HepG2 (cell line): Measurements from ENCODE around the gene TCF12. TPM values are rescaled to one million over a fixed set of nuclear protein-coding genes. Genes with fewer than 3 reads are reported as not detected.

Experiments
- ATAC-seq: fragments of 200-7000 bp; cut with Tn5 transposase; 3 replicates; pipeline ENCODE4 v1.9.1; 2020; ENCODE audit warnings: mild to moderate bottlenecking, moderate library complexity
- BruUV-seq: library from RNA; stranded (reverse); fragments of 400-500 nt; replicated peaks from 2 replicates; lab custom pipeline; 2021; lab: Mats Ljungman, UMichigan
- CTCF ChIA-PET: fragments of 300-600 bp; formaldehyde crosslinking; extraction: SDS; loops from one replicate; lab custom pipeline; 2021; ENCODE audit warnings: low total read pairs, inconsistent platforms, low intra/inter-chr PET ratio; lab: Yijun Ruan, JAX
- POLR2A ChIA-PET: fragments of 350-600 bp; sonication (Branson Sonifier 250); formaldehyde crosslinking; loops from one replicate; lab custom pipeline; 2020; ENCODE audit warnings: antibody characterized with exemption, inconsistent platforms; lab: Yijun Ruan, JAX
- DNase-seq: peaks from one replicate; pipeline ENCODE4 v3.0.0-alpha.2; 2015; ENCODE audit warnings: low spot score
- FAIRE-seq: peaks from 3 replicates; lab custom pipeline; 2011; peaks lifted over from hg19 to GRCh38; lab: Jason Lieb, UNC
- H2AFZ ChIP-seq: one replicate; pipeline ENCODE4 v1.6.1; 2011; ENCODE audit warnings: low read length, inconsistent platforms
- H3K27ac ChIP-seq: fragments of 300-600 bp; 3 replicates; pipeline ENCODE4 v1.8.0; 2011; ENCODE audit warnings: mixed run types, mild to moderate bottlenecking, mixed read lengths, low read length, inconsistent platforms; ENCODE audit not compliant: insufficient read depth; ENCODE audit errors: extremely low read length
- H3K27me3 ChIP-seq, 2 experiments: fragments of 200-600 bp in 1 of 2; 2 replicates in 1 of 2; 3 replicates in 1 of 2; pipeline versions ENCODE4 v1.6.0 to v1.8.0; 2011; ENCODE audit warnings: low read length in 2 of 2, mild to moderate bottlenecking in 2 of 2, moderate library complexity in 2 of 2, inconsistent platforms in 1 of 2; ENCODE audit not compliant: insufficient read depth in 2 of 2, control insufficient read depth in 1 of 2
- H3K36me3 ChIP-seq, 2 experiments: fragments of 200-600 bp in 1 of 2; replicated peaks in 1 of 2; 2 replicates in 1 of 2; 3 replicates in 1 of 2; pipeline versions ENCODE4 v1.5.1 to v1.8.0; 2011; ENCODE audit warnings: low read length in 2 of 2, inconsistent platforms in 1 of 2; ENCODE audit not compliant: insufficient read depth in 2 of 2, control insufficient read depth in 1 of 2
- H3K4me1 ChIP-seq: 2 replicates; pipeline ENCODE4 v1.5.1; 2012; ENCODE audit warnings: low read length, inconsistent platforms; ENCODE audit not compliant: insufficient read depth
- H3K4me2 ChIP-seq: 2 replicates; pipeline ENCODE4 v1.6.0; 2011; ENCODE audit warnings: low read depth, low read length, inconsistent platforms
- H3K4me3 ChIP-seq, 3 experiments: fragments of 200-600 bp in 1 of 3; sonication (generic), shearing (Covaris generic) in 1 of 3; replicated peaks in 1 of 3; 2 replicates each; pipeline ENCODE4 v1.5.1; 2011 to 2016; ENCODE audit warnings: low read length in 3 of 3, inconsistent platforms in 2 of 3, low read depth in 2 of 3, mild to moderate bottlenecking in 2 of 3, control low read depth in 1 of 3, mixed read lengths in 1 of 3; ENCODE audit not compliant: insufficient read depth in 1 of 3
- H3K79me2 ChIP-seq: one replicate; pipeline ENCODE4 v1.6.1; 2011; ENCODE audit warnings: low read length, inconsistent platforms; ENCODE audit not compliant: insufficient read depth
- H3K9ac ChIP-seq: 2 replicates; pipeline ENCODE4 v1.6.0; 2011; ENCODE audit warnings: mild to moderate bottlenecking, low read depth, low read length, inconsistent platforms; ENCODE audit not compliant: insufficient read depth
- H3K9me3 ChIP-seq: 2 replicates; pipeline ENCODE4 v1.5.1; 2012; ENCODE audit warnings: mild to moderate bottlenecking, low read length
- H4K20me1 ChIP-seq: 2 replicates; pipeline ENCODE4 v1.6.0; 2011; ENCODE audit warnings: inconsistent platforms, mild to moderate bottlenecking, low read length, moderate library complexity; ENCODE audit not compliant: insufficient read depth
- ELF3 ChIP-seq: IDR thresholded peaks from 2 replicates; pipeline ENCODE4 v1.6.1; 2016; ENCODE audit warnings: missing genetic modification reagents, missing compliant biosample characterization
- KDM6A ChIP-seq: IDR thresholded peaks from 2 replicates; pipeline ENCODE4 v1.6.1; 2016; ENCODE audit warnings: low read depth
- KLF6 ChIP-seq: IDR thresholded peaks from 2 replicates; pipeline ENCODE4 v1.8.0; 2016; ENCODE audit warnings: missing biosample characterization, missing genetic modification reagents
- PAF1 ChIP-seq: IDR thresholded peaks from 2 replicates; pipeline ENCODE4 v1.6.1; 2016; ENCODE audit warnings: missing genetic modification reagents, missing compliant biosample characterization
- RAD21 ChIP-seq: fragments of 450-650 bp; formaldehyde crosslinking; IDR thresholded peaks from 2 replicates; pipeline ENCODE4 v1.5.0; 2020; ENCODE audit warnings: mild to moderate bottlenecking
- RBAK ChIP-seq: sonication (generic); formaldehyde crosslinking; IDR thresholded peaks from 2 replicates; pipeline ENCODE4 v1.5.1; 2020; ENCODE audit warnings: mild to moderate bottlenecking, missing genetic modification reagents
- RNF2 ChIP-seq: fragments of 450-650 bp; conservative IDR thresholded peaks from 2 replicates; pipeline ENCODE4 v1.6.1; 2016; ENCODE audit warnings: low read depth
- SALL1 ChIP-seq: sonication (generic); formaldehyde crosslinking; IDR thresholded peaks from 2 replicates; pipeline ENCODE4 v1.8.0; 2022; ENCODE audit warnings: mild to moderate bottlenecking, missing genetic modification reagents
- SAP130 ChIP-seq: IDR thresholded peaks from 2 replicates; pipeline ENCODE4 v1.6.1; 2016; ENCODE audit warnings: low read depth
- SMC3 ChIP-seq: IDR thresholded peaks from 2 replicates; pipeline ENCODE4 v1.6.1; 2011; ENCODE audit warnings: low read length, improper control_type of control experiment
- STAG1 ChIP-seq: sonication (generic); formaldehyde crosslinking; IDR thresholded peaks from 2 replicates; pipeline ENCODE4 v1.4.0; 2020; ENCODE audit warnings: missing genetic modification reagents
- ZNF3 ChIP-seq: IDR thresholded peaks from 2 replicates; pipeline ENCODE4 v1.7.0; 2017; ENCODE audit warnings: inconsistent platforms
- ZNF432 ChIP-seq: sonication (generic); formaldehyde crosslinking; IDR thresholded peaks from 2 replicates; pipeline ENCODE4 v1.5.0; 2020; ENCODE audit warnings: missing genetic modification reagents, mild to moderate bottlenecking, borderline replicate concordance
- ZNF549 ChIP-seq: sonication (generic); formaldehyde crosslinking; IDR thresholded peaks from 2 replicates; pipeline ENCODE4 v1.5.0; 2020; ENCODE audit warnings: missing genetic modification reagents
- ZNF670 ChIP-seq: sonication (generic); formaldehyde crosslinking; IDR thresholded peaks from 2 replicates; pipeline ENCODE4 v1.8.0; 2022; ENCODE audit warnings: mild to moderate bottlenecking, missing genetic modification reagents, borderline replicate concordance
- ZNF674 ChIP-seq: sonication (generic); formaldehyde crosslinking; IDR thresholded peaks from 2 replicates; pipeline ENCODE4 v1.5.0; 2020; ENCODE audit warnings: low read depth, mild to moderate bottlenecking, missing genetic modification reagents
- WGBS: methylation state at CpG from one replicate; pipeline ENCODE4 v1.1.6; 2017; ENCODE audit warnings: low lambda C conversion rate; 5-methylcytosine and 5-hydroxymethylcytosine counted together
- in situ Hi-C: cut with HindIII; loops from 2 replicates; pipeline ENCODE4 v1.10.0; 2017; ENCODE audit warnings: low pct_unique_long_range_greater_than_20kb; ENCODE audit not compliant: extremely low pct_ligation_motif_present
- intact Hi-C: fragments of 100-400 bp; cut with micrococcal nuclease; formaldehyde crosslinking; loops from one replicate; pipeline ENCODE4 v1.10.0; 2022; ENCODE audit not compliant: unreplicated experiment
- polyA plus RNA-seq, 8 experiments: library from polyadenylated mRNA; depleted of rRNA in 3 of 8; stranded (reverse) in 7 of 8; unstranded in 1 of 8; fragments of >200 nt; fragmentation: Illumina TruSeq in 4 of 8; extraction: Trizol in 4 of 8; gene quantifications; 2 replicates each; pipeline versions ENCODE4 v1.2.1 to v1.2.3, GENCODE V29; 2011 to 2016; ENCODE audit warnings: low read depth in 4 of 8, missing spikeins in 1 of 8, mixed read lengths in 1 of 8; ENCODE audit not compliant: insufficient read depth in 1 of 8
- total RNA-seq, 5 experiments: library from RNA; depleted of rRNA; stranded (reverse); fragments of >200 nt; fragmentation: Illumina TruSeq; extraction: Trizol; gene quantifications; 2 replicates each; pipeline ENCODE4 v1.2.3, GENCODE V29; 2016; ENCODE audit warnings: low read depth in 1 of 5
- TF ChIP-seq, protein P1 (sequence below): sonication (generic); formaldehyde crosslinking; IDR thresholded peaks from 2 replicates; pipeline ENCODE4 v1.5.0; 2020; ENCODE audit warnings: missing genetic modification reagents
- TF ChIP-seq, protein P2 (sequence below): sonication (generic); formaldehyde crosslinking; IDR thresholded peaks from 2 replicates; pipeline ENCODE4 v1.5.1; 2020; ENCODE audit warnings: mild to moderate bottlenecking, missing genetic modification reagents, moderate library complexity
- TF ChIP-seq, protein P3 (sequence below): sonication (generic); formaldehyde crosslinking; IDR thresholded peaks from 2 replicates; pipeline ENCODE4 v1.4.0; 2020; ENCODE audit warnings: missing genetic modification reagents
- TF ChIP-seq, protein P4 (sequence below): sonication (generic); formaldehyde crosslinking; IDR thresholded peaks from 2 replicates; pipeline ENCODE4 v1.5.0; 2020; ENCODE audit warnings: mild to moderate bottlenecking, missing genetic modification reagents, moderate library complexity

The TCF12 gene
- total and polyA plus RNA-seq, 2 of the 13 experiments (the other 11 are each of a cell fraction or from before 2014, with no cell fraction given): 48.6 to 51.1 TPM

DNA sequence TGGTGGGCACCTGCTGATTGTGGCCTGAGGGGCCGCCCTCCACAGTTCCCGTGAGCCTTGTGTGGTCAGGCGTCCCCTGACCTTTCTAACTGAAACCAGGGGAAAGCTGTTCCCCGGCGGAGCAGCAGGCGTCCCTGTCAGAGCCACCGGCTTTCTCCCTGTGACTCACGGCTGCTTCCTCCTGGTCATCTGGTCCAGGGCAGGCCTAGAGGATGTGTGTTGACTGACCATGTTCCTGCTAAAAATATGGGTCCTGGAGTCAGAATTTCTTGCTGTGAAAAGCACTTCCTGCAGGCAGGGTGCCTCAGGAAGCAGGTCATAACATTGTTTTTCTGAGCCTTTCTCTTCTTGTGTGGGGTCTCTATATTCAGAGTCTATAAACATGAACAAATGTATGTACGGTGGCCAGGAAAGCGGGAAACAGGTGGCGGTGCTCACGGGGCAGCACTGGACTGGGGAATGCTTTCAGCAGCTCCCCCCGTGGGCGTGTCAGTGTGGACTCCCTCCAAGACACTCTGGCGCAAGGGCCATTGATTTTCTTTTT is 419.5 kb downstream of the TCF12 start:
- in situ Hi-C loops (no loop called here), intact Hi-C loops (loop anchor here (10.0 kb wide), 1 partner anchor 193 kb away; no protein-coding TSS in a partner anchor)
- no peak overlapping the region for H3K27ac ChIP-seq
- ChIA-PET CTCF (interaction anchor here (0.6 to 1.2 kb wide), 2 partner anchors 192 to 489 kb away, joined by 3 read pairs; no protein-coding TSS in a partner anchor), POLR2A (no interaction called here)
- peak; percentile 58 for DNase-seq
- peaks cover 32% of the 10 kb centered on the region; the same call in 1 of the 2 replicates for H3K4me1 ChIP-seq
- peak overlapping the region; percentile 65 for H3K4me2 ChIP-seq
- peak overlapping the region in 1 of 3 experiments; percentile 42; a peak in 1 of 6 replicates for H3K4me3 ChIP-seq
- ATAC-seq: peak; percentile 95
- no peaks in the 10 kb centered on the region for H3K79me2 ChIP-seq
- no peak for FAIRE-seq
- no peaks in the 10 kb centered on the region for H3K36me3 ChIP-seq
- WGBS: 20% methylated on average over 7 of the region's 15 CpGs
- H3K9ac ChIP-seq: no peak overlapping the region
- H3K27me3 ChIP-seq: peaks cover 3 to 34% of the 10 kb centered on the region in 2 experiments
- no peaks in the 10 kb centered on the region for H4K20me1 ChIP-seq
- no peak overlapping the region for H2AFZ ChIP-seq
- H3K9me3 ChIP-seq: no peaks in the 10 kb centered on the region
- no TSS peak for BruUV-seq
- TF ChIP-seq SALL1 (CRISPR knock-in tag) (0 out of 2 replicates have a peak, but pooled peaks have one; percentile 16), ZNF549 (no peak), RNF2 (no peak), ZNF432 (no peak), RBAK (CRISPR knock-in tag) (peak; percentile 34; the same call in 1 of the 2 replicates), ZNF670 (no peak), ELF3 (peak; percentile 23; the same call in 1 of the 2 replicates), ZNF674 (CRISPR knock-in tag) (no peak), SMC3 (0 out of 2 replicates have a peak, but pooled peaks have one; percentile 11), PAF1 (CRISPR knock-in tag) (no peak), SAP130 (CRISPR knock-in tag) (peak; percentile 29), KDM6A (CRISPR knock-in tag) (no peak), KLF6 (no peak), ZNF3 (CRISPR knock-in tag) (peak; percentile 43; the same call in 1 of the 2 replicates), RAD21 (peak; percentile 56; the same call in 1 of the 2 replicates), STAG1 (CRISPR knock-in tag) (peak; percentile 62)
- TF ChIP-seq, protein P1, sequence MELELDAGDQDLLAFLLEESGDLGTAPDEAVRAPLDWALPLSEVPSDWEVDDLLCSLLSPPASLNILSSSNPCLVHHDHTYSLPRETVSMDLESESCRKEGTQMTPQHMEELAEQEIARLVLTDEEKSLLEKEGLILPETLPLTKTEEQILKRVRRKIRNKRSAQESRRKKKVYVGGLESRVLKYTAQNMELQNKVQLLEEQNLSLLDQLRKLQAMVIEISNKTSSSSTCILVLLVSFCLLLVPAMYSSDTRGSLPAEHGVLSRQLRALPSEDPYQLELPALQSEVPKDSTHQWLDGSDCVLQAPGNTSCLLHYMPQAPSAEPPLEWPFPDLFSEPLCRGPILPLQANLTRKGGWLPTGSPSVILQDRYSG (CRISPR knock-in tag): no peak
- TF ChIP-seq, protein P2, sequence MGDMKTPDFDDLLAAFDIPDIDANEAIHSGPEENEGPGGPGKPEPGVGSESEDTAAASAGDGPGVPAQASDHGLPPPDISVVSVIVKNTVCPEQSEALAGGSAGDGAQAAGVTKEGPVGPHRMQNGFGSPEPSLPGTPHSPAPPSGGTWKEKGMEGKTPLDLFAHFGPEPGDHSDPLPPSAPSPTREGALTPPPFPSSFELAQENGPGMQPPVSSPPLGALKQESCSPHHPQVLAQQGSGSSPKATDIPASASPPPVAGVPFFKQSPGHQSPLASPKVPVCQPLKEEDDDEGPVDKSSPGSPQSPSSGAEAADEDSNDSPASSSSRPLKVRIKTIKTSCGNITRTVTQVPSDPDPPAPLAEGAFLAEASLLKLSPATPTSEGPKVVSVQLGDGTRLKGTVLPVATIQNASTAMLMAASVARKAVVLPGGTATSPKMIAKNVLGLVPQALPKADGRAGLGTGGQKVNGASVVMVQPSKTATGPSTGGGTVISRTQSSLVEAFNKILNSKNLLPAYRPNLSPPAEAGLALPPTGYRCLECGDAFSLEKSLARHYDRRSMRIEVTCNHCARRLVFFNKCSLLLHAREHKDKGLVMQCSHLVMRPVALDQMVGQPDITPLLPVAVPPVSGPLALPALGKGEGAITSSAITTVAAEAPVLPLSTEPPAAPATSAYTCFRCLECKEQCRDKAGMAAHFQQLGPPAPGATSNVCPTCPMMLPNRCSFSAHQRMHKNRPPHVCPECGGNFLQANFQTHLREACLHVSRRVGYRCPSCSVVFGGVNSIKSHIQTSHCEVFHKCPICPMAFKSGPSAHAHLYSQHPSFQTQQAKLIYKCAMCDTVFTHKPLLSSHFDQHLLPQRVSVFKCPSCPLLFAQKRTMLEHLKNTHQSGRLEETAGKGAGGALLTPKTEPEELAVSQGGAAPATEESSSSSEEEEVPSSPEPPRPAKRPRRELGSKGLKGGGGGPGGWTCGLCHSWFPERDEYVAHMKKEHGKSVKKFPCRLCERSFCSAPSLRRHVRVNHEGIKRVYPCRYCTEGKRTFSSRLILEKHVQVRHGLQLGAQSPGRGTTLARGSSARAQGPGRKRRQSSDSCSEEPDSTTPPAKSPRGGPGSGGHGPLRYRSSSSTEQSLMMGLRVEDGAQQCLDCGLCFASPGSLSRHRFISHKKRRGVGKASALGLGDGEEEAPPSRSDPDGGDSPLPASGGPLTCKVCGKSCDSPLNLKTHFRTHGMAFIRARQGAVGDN (CRISPR knock-in tag): peak; percentile 44
- TF ChIP-seq, protein P3, sequence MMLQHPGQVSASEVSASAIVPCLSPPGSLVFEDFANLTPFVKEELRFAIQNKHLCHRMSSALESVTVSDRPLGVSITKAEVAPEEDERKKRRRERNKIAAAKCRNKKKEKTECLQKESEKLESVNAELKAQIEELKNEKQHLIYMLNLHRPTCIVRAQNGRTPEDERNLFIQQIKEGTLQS (CRISPR knock-in tag): no peak
- TF ChIP-seq, protein P4, sequence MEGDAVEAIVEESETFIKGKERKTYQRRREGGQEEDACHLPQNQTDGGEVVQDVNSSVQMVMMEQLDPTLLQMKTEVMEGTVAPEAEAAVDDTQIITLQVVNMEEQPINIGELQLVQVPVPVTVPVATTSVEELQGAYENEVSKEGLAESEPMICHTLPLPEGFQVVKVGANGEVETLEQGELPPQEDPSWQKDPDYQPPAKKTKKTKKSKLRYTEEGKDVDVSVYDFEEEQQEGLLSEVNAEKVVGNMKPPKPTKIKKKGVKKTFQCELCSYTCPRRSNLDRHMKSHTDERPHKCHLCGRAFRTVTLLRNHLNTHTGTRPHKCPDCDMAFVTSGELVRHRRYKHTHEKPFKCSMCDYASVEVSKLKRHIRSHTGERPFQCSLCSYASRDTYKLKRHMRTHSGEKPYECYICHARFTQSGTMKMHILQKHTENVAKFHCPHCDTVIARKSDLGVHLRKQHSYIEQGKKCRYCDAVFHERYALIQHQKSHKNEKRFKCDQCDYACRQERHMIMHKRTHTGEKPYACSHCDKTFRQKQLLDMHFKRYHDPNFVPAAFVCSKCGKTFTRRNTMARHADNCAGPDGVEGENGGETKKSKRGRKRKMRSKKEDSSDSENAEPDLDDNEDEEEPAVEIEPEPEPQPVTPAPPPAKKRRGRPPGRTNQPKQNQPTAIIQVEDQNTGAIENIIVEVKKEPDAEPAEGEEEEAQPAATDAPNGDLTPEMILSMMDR (CRISPR knock-in tag): peak; percentile 70
